Fibroblast of lung (primary cell): ENCODE data around the gene FNDC5.

Experiments
- EZH2 ChIP-seq: IDR thresholded peaks from 2 replicates; pipeline ENCODE4 v1.5.1; 2012; ENCODE audit warnings: low read length, control low read depth, mild to moderate bottlenecking; ENCODE audit errors: missing control alignments
- TF ChIP-seq, protein P1 (sequence below), 2 donors: IDR thresholded peaks in 1 of 2; conservative IDR thresholded peaks in 1 of 2; 1 replicate in 1 of 2; 2 replicates in 1 of 2; pipeline ENCODE4 v1.5.1; 2011 to 2012; ENCODE audit warnings: low read length in 2 of 2, control low read depth in 1 of 2, inconsistent platforms in 1 of 2, low read depth in 1 of 2, mild to moderate bottlenecking in 1 of 2

DNA sequence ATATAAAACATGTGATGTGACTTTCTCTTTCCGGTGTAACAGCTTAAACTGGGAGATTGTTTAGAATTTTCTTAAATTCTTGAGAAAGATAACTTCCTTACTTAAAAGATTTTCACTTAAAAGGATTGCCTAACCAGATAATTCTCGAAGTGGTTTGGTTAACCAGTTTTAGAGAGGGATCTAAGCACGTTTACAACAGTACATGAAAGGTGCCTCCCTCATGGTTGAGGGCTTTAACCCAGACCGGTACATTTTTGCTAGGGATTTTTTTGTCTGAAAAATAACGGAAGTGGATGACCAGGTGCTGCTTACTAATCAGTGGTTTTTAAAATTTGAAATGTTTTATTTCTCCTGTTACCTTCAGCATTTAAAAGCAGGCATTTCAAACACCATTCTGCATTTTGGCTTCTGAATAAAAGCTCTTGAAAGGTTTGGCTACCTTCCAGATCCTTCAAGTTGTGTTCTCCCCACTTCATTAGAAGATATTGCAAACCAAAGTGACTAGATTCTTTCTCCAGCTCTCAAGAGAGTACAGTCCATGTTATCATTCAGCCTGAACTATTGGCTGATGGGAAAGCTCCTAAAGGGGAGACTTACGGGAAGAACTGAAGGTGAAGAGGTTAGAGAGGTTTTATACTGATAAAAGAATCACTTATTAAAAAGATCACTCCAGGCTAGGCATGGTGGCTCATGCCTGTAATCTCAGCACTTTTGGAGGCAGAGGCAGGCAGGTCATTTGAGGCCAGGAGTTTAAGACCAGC is 40.4 kb downstream of the FNDC5 start:
- TF ChIP-seq, protein P1, sequence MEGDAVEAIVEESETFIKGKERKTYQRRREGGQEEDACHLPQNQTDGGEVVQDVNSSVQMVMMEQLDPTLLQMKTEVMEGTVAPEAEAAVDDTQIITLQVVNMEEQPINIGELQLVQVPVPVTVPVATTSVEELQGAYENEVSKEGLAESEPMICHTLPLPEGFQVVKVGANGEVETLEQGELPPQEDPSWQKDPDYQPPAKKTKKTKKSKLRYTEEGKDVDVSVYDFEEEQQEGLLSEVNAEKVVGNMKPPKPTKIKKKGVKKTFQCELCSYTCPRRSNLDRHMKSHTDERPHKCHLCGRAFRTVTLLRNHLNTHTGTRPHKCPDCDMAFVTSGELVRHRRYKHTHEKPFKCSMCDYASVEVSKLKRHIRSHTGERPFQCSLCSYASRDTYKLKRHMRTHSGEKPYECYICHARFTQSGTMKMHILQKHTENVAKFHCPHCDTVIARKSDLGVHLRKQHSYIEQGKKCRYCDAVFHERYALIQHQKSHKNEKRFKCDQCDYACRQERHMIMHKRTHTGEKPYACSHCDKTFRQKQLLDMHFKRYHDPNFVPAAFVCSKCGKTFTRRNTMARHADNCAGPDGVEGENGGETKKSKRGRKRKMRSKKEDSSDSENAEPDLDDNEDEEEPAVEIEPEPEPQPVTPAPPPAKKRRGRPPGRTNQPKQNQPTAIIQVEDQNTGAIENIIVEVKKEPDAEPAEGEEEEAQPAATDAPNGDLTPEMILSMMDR (conservative IDR thresholded peaks at IDR 0.05 in 1 of 2, IDR thresholded peaks at IDR 0.05 in 1 of 2; ENCODE audit: low read depth in 1 of 2, low read length in 2 of 2) = no peak
- TF ChIP-seq EZH2 = no peak
